K562 (cell line): Measurements from ENCODE around the gene POLR3A.

Experiments
- ARHGAP35 ChIP-seq: fragments of 450-650 bp; IDR thresholded peaks from 2 replicates; pipeline ENCODE4 v1.6.1; 2018; ENCODE audit not compliant: partially characterized antibody
- ATF1 ChIP-seq, 2 experiments: fragments of 450-650 bp in 1 of 2; IDR thresholded peaks; 2 replicates each; pipeline ENCODE4 v1.6.1; 2016; ENCODE audit warnings: missing compliant biosample characterization in 1 of 2, missing genetic modification characterization in 1 of 2
- CHD2 ChIP-seq: IDR thresholded peaks from 2 replicates; pipeline ENCODE4 v1.6.1; 2011; ENCODE audit warnings: low read depth, low read length
- FOXM1 ChIP-seq, 2 experiments: fragments of 450-650 bp in 1 of 2; sonication (generic) in 1 of 2; formaldehyde crosslinking in 1 of 2; IDR thresholded peaks; 2 replicates each; pipeline versions ENCODE4 v1.6.1 to v1.9.0; 2017 to 2022; ENCODE audit warnings: low read depth in 2 of 2, mild to moderate bottlenecking in 2 of 2, missing genetic modification reagents in 1 of 2, moderate library complexity in 1 of 2
- NFE2 ChIP-seq: IDR thresholded peaks from 2 replicates; pipeline ENCODE4 v1.6.1; 2014; ENCODE audit warnings: antibody characterized with exemption, low read depth
- POLR2AphosphoS5 ChIP-seq: IDR thresholded peaks from 2 replicates; pipeline ENCODE4 v1.6.1; 2011; ENCODE audit warnings: mild to moderate bottlenecking, low read depth, low read length, moderate library complexity; ENCODE audit not compliant: control insufficient read depth, insufficient read depth
- TAF1 ChIP-seq: IDR thresholded peaks from 2 replicates; pipeline ENCODE4 v1.6.1; 2011; ENCODE audit warnings: mild to moderate bottlenecking, low read length, moderate library complexity; ENCODE audit not compliant: insufficient read depth, control insufficient read depth, severe bottlenecking; ENCODE audit errors: extremely low read depth
- ZEB2 ChIP-seq: fragments of 450-650 bp; IDR thresholded peaks from 2 replicates; pipeline ENCODE4 v1.6.1; 2016
- ZNF12 ChIP-seq: sonication (generic); formaldehyde crosslinking; IDR thresholded peaks from 2 replicates; pipeline ENCODE4 v1.4.0; 2020; ENCODE audit warnings: mild to moderate bottlenecking, missing genetic modification reagents
- ZSCAN29 ChIP-seq: fragments of 450-650 bp; IDR thresholded peaks from 2 replicates; pipeline ENCODE4 v1.6.1; 2017
- TF ChIP-seq, protein P1 (sequence below): sonication (generic); formaldehyde crosslinking; IDR thresholded peaks from 2 replicates; pipeline ENCODE4 v1.8.1; 2023; ENCODE audit warnings: missing genetic modification reagents, mild to moderate bottlenecking, borderline replicate concordance

DNA sequence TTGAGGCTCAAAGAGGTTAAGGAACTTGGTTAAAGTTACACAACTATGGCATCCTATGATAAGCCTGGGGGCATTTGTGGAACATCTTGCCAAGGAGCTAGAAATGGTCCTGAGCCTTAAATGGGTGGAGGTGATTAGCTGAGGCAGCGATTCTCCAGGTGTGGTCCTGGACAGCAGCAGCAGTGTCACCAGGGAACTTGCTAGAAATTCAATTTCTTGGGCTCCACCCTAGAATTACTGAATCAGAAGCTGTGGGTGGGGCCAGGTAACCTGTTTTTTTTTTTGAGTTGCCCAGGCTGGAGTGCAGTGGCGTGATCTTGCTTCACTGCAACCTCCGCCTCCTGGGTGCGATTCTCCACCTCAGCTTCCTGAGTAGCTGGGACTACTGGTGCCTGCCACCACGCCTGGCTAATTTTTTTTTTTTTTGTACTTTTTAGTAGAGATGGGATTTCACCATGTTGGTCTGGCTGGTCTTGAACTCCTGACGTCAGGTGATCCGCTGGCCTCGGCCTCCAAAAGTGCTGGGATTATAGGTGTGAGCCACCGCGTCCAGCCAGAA lies 17.5 kb upstream of the POLR3A start:
- TF ChIP-seq TAF1 = no peak
- TF ChIP-seq FOXM1 (IDR thresholded peaks at IDR 0.05; ENCODE audit: low read depth) = no peak
- no peak for TF ChIP-seq FOXM1 (CRISPR knock-in tag; IDR thresholded peaks at IDR 0.05; ENCODE audit: low read depth)
- TF ChIP-seq POLR2AphosphoS5 = no peak
- TF ChIP-seq ARHGAP35 = no peak
- TF ChIP-seq ZNF12 (CRISPR knock-in tag) = no peak
- no peak for TF ChIP-seq CHD2
- TF ChIP-seq NFE2 = no peak
- TF ChIP-seq ATF1 (CRISPR knock-in tag; IDR thresholded peaks at IDR 0.05) = no peak
- TF ChIP-seq ATF1 (tag; IDR thresholded peaks at IDR 0.05) = no peak
- no peak for TF ChIP-seq ZEB2
- TF ChIP-seq, protein P1, sequence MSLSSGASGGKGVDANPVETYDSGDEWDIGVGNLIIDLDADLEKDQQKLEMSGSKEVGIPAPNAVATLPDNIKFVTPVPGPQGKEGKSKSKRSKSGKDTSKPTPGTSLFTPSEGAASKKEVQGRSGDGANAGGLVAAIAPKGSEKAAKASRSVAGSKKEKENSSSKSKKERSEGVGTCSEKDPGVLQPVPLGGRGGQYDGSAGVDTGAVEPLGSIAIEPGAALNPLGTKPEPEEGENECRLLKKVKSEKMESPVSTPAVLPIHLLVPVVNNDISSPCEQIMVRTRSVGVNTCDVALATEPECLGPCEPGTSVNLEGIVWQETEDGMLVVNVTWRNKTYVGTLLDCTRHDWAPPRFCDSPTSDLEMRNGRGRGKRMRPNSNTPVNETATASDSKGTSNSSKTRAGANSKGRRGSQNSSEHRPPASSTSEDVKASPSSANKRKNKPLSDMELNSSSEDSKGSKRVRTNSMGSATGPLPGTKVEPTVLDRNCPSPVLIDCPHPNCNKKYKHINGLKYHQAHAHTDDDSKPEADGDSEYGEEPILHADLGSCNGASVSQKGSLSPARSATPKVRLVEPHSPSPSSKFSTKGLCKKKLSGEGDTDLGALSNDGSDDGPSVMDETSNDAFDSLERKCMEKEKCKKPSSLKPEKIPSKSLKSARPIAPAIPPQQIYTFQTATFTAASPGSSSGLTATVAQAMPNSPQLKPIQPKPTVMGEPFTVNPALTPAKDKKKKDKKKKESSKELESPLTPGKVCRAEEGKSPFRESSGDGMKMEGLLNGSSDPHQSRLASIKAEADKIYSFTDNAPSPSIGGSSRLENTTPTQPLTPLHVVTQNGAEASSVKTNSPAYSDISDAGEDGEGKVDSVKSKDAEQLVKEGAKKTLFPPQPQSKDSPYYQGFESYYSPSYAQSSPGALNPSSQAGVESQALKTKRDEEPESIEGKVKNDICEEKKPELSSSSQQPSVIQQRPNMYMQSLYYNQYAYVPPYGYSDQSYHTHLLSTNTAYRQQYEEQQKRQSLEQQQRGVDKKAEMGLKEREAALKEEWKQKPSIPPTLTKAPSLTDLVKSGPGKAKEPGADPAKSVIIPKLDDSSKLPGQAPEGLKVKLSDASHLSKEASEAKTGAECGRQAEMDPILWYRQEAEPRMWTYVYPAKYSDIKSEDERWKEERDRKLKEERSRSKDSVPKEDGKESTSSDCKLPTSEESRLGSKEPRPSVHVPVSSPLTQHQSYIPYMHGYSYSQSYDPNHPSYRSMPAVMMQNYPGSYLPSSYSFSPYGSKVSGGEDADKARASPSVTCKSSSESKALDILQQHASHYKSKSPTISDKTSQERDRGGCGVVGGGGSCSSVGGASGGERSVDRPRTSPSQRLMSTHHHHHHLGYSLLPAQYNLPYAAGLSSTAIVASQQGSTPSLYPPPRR (CRISPR knock-in tag) = no peak
- no peak for TF ChIP-seq ZSCAN29
